NT2/D1 (cell line): Measurements from ENCODE around the gene KLHL17.

Experiments used
- YY1 ChIP-seq: IDR thresholded peaks from 2 replicates; pipeline ENCODE4 v1.6.1; 2011; ENCODE audit not compliant: insufficient read length, insufficient read depth
- ZNF274 ChIP-seq: IDR thresholded peaks from 2 replicates; pipeline ENCODE4 v1.6.1; 2011; ENCODE audit warnings: mild to moderate bottlenecking, low read depth, low read length

GRCh38 chr1:966135-966703 is 5.8 kb downstream of the KLHL17 start, which contains the start of gene PLEKHN1:
- no peak for TF ChIP-seq YY1
- no peak for TF ChIP-seq ZNF274
